ENCODE results near the gene RAF1. TPM values are rescaled to one million over a fixed set of nuclear protein-coding genes. Genes with fewer than 3 reads are reported as not detected.
A peak's percentile ranks its signal among the peaks of the same experiment; 100 is the strongest.

The RAF1 gene
- total RNA-seq, 1 experiment from 2014 or later, result 130 TPM

GRCh38 chr3:12671120-12671450 lies 7.2 kb upstream of the RAF1 start:
- Histone ChIP-seq H3K4me1 (ENCODE audit: insufficient read depth, low read length, poor library complexity, severe bottlenecking) (no peaks in the 10 kb centered on the region), H3K27ac (ENCODE audit: low read depth, low read length, poor library complexity, severe bottlenecking) (no peak overlapping the region), H3K36me3 (ENCODE audit: insufficient read depth, low read length, poor library complexity, severe bottlenecking) (no peaks in the 10 kb centered on the region), H3K27me3 (replicated peaks; ENCODE audit: insufficient read depth, low read depth, low read length, poor library complexity) (no peaks in the 10 kb centered on the region), H3K4me3 (ENCODE audit: low read depth, low read length, poor library complexity, severe bottlenecking) (no peak overlapping the region), H3K9me3 (ENCODE audit: low read depth, low read length, poor library complexity, severe bottlenecking) (no peaks in the 10 kb centered on the region)
- no peak for DNase-seq (ENCODE audit: low spot score)
- BruUV-seq (replicated peaks), result no TSS peak
- TF ChIP-seq EZH2 (IDR thresholded peaks at IDR 0.05; ENCODE audit: borderline replicate concordance, low read depth, low read length, poor library complexity, severe bottlenecking), result no peak
- no peak for TF ChIP-seq CTCF (conservative IDR thresholded peaks at IDR 0.05; ENCODE audit: low read depth, low read length)
- intact Hi-C loops (cut with micrococcal nuclease; ENCODE audit: unreplicated experiment), result no loop called here
- CTCF ChIA-PET, result no interaction called here
- POLR2A ChIA-PET (ENCODE audit: low non-redundant PET), result no interaction called here

GRCh38 chr3:12670365-12671119 lies 6.6 kb upstream of the RAF1 start:
- no peaks in the 10 kb centered on the region for H3K4me1 ChIP-seq (ENCODE audit: insufficient read depth, low read length, poor library complexity, severe bottlenecking)
- no peak for TF ChIP-seq CTCF (conservative IDR thresholded peaks at IDR 0.05; ENCODE audit: low read depth, low read length)
- ChIA-PET POLR2A (ENCODE audit: low non-redundant PET) (no interaction called here), CTCF (no interaction called here)
- H3K4me3 ChIP-seq (ENCODE audit: low read depth, low read length, poor library complexity, severe bottlenecking), result no peak overlapping the region
- intact Hi-C loops (cut with micrococcal nuclease; ENCODE audit: unreplicated experiment), result no loop called here
- no peaks in the 10 kb centered on the region for H3K9me3 ChIP-seq (ENCODE audit: low read depth, low read length, poor library complexity, severe bottlenecking)
- no peak overlapping the region for H3K27ac ChIP-seq (ENCODE audit: low read depth, low read length, poor library complexity, severe bottlenecking)
- H3K36me3 ChIP-seq (ENCODE audit: insufficient read depth, low read length, poor library complexity, severe bottlenecking), result no peaks in the 10 kb centered on the region
- DNase-seq (ENCODE audit: low spot score), result no peak
- BruUV-seq (replicated peaks), result no TSS peak
- no peaks in the 10 kb centered on the region for H3K27me3 ChIP-seq (replicated peaks; ENCODE audit: insufficient read depth, low read depth, low read length, poor library complexity)

GRCh38 chr3:12663401-12663935 lies 449 bp downstream of the RAF1 start:
- CTCF ChIA-PET, result no interaction called here
- Histone ChIP-seq H3K27ac (ENCODE audit: low read depth, low read length, poor library complexity, severe bottlenecking) (peak overlapping the region; percentile 100), H3K4me1 (ENCODE audit: insufficient read depth, low read length, poor library complexity, severe bottlenecking) (peaks cover 36% of the 10 kb centered on the region), H3K27me3 (replicated peaks; ENCODE audit: insufficient read depth, low read depth, low read length, poor library complexity) (no peaks in the 10 kb centered on the region), H3K36me3 (ENCODE audit: insufficient read depth, low read length, poor library complexity, severe bottlenecking) (no peaks in the 10 kb centered on the region), H3K4me3 (ENCODE audit: low read depth, low read length, poor library complexity, severe bottlenecking) (peak overlapping the region; percentile 89), H3K9me3 (ENCODE audit: low read depth, low read length, poor library complexity, severe bottlenecking) (no peaks in the 10 kb centered on the region)
- no TSS peak for BruUV-seq (replicated peaks)
- intact Hi-C loops (cut with micrococcal nuclease; ENCODE audit: unreplicated experiment), result loop anchor here (5.0 kb wide), 1 partner anchor 106 kb away; the partner anchor contains the start of gene MKRN2
- POLR2A ChIA-PET (ENCODE audit: low non-redundant PET), result interaction anchor here (0.6 kb wide), 1 partner anchor 41 kb away, joined by 5 read pairs; no protein-coding TSS in a partner anchor
- TF ChIP-seq EZH2 (IDR thresholded peaks at IDR 0.05; ENCODE audit: borderline replicate concordance, low read depth, low read length, poor library complexity, severe bottlenecking) (no peak), CTCF (conservative IDR thresholded peaks at IDR 0.05; ENCODE audit: low read depth, low read length) (no peak)
- DNase-seq (ENCODE audit: low spot score), result peak; percentile 17

Data from A673 (cell line).